Fibroblast of the conjunctiva (primary cell): ENCODE data around the gene MAP3K10.

Experiments used
- DNase-seq: peaks from one replicate; pipeline ENCODE4 v3.0.0-alpha.2; 2010; ENCODE audit warnings: low read depth

Gene MAP3K10

DNA sequence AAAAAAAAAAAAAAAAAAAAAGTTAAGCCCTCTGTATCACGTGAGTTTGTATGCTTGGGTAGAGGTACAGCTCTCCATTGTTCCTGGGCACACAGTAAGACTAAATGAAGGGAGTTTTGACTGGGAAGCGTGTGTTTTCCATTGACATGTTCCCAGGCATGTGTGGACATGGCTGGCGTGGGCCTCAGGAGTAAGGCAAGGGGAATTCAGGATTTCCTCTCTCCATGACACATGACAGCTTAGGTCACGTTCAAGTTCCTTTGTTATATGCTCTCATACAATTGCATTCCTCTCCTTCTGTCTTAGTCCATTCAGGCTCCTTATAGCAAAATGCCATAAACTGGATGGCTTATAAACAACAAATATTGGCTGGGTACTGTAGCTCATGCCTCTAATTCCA, 17.1 kb upstream of the MAP3K10 start:
- no peak for DNase-seq

DNA sequence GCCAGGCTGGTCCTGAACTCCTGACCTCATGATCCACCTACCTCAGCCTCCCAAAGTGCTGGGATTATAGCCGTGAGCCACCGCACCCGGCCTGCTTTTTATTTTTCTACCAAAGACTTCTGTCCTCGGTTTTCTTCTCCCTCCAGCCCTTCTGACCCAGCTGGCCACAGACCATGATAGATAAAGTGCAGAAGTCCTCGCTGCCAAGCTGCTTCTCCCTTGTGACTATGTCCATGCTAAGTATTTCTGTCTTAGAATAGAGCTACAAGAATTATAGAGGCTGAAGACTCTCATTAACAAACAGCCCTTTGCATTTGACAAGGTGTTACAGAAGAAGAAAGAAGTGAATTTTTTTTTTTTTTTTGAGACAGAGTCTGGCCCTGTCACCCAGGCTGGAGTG, 15.4 kb upstream of the MAP3K10 start:
- DNase-seq: no peak

DNA sequence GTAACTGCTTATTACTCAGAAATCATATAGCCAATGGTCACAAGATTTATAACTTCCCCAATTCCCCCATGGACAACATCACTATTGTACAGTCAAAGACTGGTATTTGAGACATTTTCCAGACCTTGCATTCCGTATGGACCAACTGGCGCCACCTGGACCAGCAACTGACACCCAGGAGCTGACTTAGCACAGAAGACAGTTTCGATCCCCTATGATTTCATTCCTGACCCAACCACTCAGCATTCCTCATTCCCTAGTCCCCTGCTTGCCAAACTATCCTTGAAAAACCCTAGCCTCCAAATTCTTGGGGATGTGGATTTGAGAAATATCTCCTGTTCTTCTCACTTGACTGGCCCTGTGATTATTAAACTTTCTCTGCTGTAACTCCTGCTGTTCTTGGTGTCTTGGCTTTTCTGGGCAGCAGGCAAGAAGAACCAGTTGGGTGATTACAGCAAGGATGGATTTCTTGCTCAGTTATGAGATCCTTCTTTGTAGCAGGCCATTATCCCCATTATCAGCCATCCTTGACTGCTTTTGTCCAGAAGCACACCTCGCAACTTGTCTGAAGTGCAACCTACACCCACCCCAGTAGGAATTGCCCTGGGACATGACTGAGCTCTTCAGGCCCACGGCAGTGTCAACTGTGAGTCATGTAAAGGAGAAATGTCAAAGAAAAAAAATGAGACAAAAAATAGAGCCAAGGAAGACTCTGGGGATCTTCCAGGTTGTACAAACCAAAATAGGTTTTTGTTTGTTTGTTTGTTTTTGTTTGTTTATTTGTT, 13.7 kb upstream of the MAP3K10 start:
- no peak for DNase-seq

DNA sequence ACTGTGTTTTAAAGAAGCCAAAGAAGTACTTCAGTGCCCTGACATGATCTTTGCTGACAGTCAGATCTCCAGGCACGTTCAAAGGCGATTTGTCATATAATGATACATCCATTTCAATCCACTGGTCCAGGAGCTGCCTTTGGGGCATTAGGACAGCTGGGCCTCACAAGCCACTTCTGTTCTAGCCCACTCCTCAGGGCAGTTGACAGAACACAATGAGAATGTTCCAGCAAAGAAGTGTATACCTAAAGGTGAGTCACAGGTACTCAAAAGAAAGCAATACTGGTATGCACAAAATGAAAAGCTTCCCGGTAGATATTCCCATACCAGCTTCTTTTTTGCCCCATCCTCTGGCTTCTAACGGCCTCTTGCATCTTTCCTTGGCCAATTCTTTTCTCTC, 12.5 kb upstream of the MAP3K10 start:
- DNase-seq: no peak

DNA sequence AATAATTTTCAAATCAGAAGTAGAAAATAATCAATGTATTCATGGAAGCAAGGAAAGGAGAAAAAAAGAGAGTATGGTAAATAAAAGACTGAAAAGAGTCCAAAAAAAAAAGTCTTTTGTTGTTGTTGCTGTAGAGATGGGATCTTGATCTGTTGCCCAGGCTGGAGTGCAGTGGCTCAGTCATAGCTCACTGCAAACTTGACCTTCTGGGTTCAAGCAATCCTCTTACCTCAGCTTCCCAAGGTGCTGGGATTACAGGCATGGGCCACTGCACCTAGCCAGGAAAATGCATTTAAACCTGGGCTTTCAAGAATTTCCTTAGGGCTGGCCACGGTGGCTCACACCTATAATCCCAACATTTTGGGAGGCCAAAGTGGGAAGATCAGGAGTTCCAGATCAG, 7.0 kb upstream of the MAP3K10 start:
- DNase-seq: no peak

DNA sequence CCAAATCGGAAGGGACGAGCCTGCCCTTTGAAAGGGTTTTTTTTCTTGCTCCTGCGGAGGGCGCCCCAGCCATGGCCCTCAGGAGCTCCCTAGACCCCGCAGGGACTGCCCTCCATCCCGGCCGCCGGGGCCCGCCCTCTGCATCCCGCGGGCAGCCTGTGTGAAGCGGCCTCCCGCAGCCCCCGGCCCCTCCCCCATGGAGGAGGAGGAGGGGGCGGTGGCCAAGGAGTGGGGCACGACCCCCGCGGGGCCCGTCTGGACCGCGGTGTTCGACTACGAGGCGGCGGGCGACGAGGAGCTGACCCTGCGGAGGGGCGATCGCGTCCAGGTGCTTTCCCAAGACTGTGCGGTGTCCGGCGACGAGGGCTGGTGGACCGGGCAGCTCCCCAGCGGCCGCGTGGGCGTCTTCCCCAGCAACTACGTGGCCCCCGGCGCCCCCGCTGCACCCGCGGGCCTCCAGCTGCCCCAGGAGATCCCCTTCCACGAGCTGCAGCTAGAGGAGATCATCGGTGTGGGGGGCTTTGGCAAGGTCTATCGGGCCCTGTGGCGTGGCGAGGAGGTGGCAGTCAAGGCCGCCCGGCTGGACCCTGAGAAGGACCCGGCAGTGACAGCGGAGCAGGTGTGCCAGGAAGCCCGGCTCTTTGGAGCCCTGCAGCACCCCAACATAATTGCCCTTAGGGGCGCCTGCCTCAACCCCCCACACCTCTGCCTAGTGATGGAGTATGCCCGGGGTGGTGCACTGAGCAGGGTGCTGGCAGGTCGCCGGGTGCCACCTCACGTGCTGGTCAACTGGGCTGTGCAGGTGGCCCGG, 815 bp downstream of the MAP3K10 start:
- DNase-seq: no peak

DNA sequence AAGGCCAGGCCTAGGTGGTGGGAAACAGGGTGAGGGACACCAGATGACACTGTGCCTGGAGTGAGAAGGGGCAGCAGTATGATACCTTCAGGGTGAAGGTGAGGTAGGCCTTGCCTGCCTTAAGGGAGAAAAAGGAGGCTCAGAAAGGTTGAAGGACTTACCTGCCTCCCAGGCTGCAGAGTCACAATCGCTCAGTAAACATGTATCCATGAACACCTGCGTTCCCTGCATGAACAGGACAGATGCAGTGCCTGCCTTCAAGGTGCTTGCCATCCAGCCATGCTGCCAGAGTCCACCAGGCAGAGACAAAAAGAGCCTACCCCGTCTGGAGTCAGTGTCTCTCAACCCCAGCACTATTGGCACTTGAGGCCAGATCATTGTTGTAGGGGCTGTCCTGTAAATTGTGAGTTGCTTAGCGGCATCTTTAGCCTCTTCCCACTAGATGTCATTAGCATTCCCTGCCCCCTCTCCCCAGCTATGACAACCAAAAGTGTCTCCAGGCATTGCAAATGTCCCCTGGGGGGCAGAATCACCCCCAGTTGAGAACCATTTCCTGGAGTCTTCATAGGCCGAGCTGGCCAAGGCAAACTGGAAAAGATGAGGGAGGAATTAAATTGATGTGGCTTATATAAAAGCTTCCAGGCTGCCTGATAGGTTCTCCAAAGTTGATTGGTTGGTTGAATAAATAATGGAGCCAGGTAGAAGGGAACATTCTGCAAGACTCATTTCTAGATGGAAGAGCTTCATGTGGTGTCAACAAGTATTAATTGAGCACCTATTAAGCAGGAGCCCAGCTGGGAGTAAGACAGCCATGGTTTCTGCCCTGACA, 1.7 kb downstream of the MAP3K10 start:
- DNase-seq: no peak

DNA sequence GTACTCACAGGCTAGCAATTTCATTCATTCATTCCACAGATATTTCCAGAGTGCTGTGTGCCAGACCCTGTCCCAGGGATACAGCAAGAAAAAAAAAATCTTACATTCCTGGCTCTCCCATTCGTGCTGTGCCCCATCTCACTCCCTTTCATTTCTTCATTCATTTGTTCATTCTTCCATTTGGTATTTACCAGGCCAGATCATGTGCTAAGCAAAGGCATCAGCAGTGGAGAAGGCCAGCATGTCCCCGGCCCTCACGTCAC, 2.3 kb downstream of the MAP3K10 start:
- DNase-seq: no peak

DNA sequence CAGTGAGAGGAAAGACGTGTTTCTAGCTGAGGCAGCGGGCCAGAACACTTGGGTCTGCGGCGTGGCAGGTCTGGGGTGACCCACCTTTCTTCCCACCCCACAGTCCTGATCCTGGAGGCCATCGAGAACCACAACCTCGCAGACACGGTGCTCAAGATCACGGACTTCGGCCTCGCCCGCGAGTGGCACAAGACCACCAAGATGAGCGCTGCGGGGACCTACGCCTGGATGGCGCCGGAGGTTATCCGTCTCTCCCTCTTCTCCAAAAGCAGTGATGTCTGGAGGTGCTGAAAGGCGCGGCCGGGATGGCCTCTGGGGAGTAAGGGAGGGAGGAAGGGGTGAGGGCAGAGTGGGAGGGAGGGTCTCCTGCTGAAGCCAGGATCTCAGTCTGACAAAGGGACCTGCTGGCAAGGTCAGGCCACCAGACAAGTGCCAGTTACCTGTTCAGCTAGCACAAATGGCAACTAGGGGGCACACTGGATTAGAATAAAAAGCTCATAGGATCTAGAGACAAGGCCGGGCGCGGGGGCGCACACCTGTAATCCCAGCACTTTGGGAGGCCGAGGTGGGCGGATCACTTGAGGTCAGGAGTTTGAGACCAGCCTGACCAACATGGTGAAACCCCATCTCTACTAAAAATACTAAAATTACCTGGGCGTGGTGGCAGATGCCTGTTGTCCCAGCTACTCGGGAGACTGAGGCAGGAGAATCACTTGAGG, 7.2 kb downstream of the MAP3K10 start:
- no peak for DNase-seq

DNA sequence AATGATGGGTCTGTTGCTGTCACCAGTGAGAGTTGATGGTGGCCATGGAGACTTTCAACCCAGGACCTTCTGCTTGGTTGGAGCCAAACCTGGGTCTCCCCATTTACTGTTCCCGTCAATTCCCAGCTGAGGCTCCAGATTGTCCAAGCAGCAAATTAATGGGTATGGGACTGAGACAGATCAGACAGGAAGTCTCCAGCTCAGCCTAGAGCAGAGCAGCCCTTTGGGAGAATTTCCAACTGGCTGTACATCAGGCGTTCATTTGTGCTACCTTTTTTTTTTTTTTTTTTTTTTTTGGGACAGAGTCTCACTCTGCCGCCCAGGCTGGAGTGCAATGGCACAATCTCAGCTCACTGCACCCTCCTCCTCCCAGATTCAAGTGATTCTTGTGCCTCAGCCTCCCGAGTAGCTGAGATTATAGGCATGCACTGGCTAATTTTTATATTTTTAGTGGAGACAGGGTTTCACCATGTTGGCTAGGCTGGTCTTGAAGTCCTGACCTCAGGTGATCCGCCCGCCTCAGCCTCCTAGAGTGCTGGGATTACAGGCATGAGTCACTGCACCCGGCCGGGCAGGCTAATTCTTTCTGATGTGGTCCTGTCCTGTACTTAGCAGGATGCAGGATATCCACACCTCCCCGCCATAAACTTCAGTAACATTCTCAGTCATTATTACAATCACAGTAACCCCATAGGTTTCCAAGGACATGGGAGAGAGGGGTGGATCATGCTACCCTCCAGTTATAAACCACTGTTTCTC, 9.3 kb downstream of the MAP3K10 start:
- no peak for DNase-seq

DNA sequence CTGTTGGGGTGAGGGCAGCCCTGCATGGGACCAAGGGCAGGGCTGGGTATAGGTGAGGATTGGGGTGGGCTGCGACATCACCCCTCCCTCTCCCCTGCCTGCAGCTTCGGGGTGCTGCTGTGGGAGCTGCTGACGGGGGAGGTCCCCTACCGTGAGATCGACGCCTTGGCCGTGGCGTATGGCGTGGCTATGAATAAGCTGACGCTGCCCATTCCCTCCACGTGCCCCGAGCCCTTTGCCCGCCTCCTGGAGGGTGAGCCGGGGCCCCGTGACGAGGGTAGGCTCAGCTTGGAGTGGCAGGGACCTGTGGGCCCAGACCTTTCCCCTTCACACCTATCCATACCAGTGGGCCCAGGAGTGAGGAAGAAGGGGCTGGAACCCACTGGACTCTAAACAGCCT, 13.2 kb downstream of the MAP3K10 start:
- no peak for DNase-seq

DNA sequence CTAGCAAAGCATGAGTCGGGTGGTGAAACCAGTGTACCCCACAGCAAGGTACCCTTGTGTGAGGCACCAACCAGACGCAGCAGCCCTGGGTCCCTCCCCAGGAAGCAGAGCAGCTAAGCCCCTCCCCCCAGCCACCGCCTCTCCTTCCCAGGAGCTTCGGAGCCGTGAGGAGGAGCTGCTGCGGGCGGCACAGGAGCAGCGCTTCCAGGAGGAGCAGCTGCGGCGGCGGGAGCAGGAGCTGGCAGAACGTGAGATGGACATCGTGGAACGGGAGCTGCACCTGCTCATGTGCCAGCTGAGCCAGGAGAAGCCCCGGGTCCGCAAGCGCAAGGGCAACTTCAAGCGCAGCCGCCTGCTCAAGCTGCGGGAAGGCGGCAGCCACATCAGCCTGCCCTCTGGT, 14.5 kb downstream of the MAP3K10 start:
- no peak for DNase-seq

DNA sequence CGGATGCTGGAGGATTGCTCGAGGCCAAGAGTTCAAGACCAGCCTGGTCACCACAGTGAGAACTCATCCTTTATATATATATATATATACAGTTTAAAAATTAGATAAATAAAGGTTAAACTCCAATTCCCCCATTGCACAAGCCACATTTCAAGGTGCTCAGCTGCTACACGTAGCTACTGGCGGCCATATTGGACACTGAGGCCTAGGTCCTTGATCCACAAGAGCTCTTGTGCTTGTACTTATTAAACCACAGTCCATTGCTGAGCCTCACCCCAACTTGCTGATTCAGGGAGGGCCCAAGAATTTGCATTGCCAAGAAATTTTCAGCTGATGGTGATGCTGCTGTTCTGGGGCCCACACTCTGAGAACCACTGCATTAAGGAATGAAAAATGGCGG, 17.4 kb downstream of the MAP3K10 start:
- DNase-seq: no peak

DNA sequence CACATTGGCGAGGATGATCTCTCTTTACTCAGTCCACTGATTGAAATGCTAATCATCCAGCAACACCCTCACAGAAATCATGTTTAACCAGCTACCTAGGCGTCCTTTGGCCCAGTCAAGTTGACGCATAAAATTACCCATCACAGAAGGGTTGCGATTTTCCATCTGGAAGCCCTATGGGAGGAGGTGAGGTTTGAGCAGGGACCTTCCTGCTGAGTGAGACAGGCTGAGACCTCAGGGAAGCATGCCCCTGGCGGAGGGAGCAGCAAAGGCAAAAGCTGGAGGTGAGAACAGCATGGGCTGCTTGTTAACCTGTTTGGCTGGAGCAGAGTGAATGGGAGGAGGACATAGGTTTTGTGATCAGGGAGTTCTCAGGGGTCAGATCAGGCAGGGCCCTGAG, 19.7 kb downstream of the MAP3K10 start:
- DNase-seq: no peak

DNA sequence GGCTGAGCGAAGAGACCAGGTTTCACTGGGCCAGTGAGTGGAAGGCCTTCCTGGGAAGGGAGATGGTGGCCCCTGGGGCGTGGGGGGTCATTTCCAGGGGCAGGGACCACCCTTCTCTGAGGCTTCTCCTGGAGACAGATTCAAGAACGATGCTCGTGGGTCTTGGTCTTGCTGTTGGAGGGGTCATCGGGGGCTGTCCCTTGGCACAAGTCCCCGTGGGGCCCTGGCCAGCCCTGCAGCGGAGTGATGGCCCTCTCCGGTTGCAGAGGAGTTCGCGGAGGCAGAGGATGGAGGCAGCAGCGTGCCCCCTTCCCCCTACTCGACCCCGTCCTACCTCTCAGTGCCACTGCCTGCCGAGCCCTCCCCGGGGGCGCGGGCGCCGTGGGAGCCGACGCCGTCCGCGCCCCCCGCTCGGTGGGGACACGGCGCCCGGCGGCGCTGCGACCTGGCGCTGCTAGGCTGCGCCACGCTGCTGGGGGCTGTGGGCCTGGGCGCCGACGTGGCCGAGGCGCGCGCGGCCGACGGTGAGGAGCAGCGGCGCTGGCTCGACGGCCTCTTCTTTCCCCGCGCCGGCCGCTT, 22.1 kb downstream of the MAP3K10 start:
- no peak for DNase-seq

DNA sequence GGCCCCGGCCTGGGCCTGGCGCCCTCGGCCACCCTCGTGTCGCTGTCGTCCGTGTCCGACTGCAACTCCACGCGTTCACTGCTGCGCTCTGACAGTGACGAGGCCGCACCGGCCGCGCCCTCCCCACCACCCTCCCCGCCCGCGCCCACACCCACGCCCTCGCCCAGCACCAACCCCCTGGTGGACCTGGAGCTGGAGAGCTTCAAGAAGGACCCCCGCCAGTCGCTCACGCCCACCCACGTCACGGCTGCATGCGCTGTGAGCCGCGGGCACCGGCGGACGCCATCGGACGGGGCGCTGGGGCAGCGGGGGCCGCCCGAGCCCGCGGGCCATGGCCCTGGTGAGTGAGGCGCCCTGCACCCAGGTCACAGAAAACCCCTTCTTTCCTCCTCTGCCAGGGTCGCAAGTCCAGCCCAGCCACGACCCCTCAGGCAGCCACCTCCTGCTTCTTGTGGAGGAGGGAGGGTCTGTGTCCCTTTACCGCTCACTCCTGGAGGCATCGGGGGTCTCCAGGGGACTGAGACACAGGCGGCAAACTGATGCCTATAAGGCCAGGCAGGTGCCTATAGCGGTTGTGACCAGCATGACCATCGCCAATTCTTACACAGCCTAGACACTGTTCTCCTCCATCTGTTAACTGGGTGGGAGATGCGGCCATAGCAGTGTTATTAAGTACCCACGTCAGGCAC, 22.8 kb downstream of the MAP3K10 start:
- no peak for DNase-seq

DNA sequence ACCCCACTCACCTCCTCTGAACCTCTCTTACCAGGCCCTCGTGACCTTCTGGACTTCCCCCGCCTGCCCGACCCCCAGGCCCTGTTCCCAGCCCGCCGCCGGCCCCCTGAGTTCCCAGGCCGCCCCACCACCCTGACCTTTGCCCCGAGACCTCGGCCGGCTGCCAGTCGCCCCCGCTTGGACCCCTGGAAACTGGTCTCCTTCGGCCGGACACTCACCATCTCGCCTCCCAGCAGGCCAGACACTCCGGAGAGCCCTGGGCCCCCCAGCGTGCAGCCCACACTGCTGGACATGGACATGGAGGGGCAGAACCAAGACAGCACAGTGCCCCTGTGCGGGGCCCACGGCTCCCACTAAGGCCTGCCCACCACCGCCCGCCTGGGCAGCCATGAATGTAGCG, 23.7 kb downstream of the MAP3K10 start:
- DNase-seq: no peak

DNA sequence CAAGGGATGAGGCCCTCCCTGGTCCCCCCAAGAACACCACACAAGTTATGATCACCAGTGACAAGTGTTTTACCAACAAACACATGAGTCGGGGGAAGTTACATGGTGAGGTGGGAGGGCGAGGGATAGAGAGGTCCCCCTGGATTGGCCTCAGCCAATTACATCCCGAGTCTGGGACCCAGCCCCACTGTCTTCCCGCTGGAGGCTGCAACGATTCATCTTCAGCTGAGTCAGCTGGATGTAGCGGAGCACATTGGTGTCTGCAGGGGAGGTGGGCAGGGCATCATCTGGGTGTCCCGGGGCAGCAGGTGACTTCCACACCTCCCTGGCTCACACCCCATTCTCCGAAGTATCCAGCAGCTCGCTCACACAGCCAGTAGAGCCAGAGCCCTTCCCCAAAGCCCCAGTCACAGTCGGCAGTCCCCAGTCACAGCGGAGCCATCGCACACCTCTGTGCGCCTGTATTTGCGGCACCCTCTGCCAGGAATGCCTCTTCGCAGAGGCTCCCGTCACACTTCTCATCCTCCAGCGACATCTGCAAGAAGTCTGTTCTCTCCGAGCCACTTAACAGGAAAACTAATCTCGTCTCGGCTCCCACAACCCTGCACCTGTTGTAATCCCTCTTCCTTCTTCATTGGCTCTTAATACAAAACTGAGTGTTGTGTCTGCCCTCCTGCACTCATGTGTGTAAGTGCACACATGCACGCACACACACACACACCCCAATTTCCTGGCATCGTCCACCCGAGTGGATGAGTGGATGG, 25.0 kb downstream of the MAP3K10 start:
- no peak for DNase-seq

DNA sequence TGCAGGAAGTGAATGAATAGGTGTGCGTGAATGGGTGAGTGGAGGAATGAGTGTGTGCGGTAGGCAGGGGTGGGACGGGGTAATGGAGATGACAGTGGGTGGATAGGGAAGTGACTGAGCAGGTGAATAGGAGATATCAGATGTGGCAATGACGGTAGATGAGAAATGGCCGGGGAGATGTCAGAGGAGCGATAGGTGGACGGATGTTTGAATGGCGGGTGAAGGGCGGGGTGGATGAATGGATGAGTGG, 25.5 kb downstream of the MAP3K10 start:
- no peak for DNase-seq
